Fibroblast of villous mesenchyme (primary cell): Measurements from ENCODE around the gene NFE2L1. TPM values are rescaled to one million over a fixed set of nuclear protein-coding genes. Genes with fewer than 3 reads are reported as not detected.
A peak's percentile ranks its signal among the peaks of the same experiment; 100 is the strongest.
"Not testable (repeated sequence)": the region's sequence is repeated elsewhere in the genome, so short reads cannot be mapped to it uniquely, and the experiment has no call there.

Experiments used
- DNase-seq: peaks from one replicate; pipeline ENCODE4 v3.0.0-alpha.2; 2010; ENCODE audit warnings: low read depth
- H3K4me3 ChIP-seq: 2 replicates; pipeline ENCODE4 v1.5.1; 2011; ENCODE audit warnings: low read depth, mild to moderate bottlenecking, low read length
- CTCF ChIP-seq: IDR thresholded peaks from 2 replicates; pipeline ENCODE4 v1.5.1; 2012; ENCODE audit warnings: low read depth, mild to moderate bottlenecking, low read length; ENCODE audit not compliant: insufficient read depth
- total RNA-seq: library from RNA; depleted of rRNA; stranded (reverse); fragments of >200 nt; gene quantifications from 2 replicates; pipeline ENCODE4 v1.2.3, GENCODE V29; 2012

NFE2L1 gene
- total RNA-seq, 1 donor = 110 TPM

GRCh38 chr17:48027322-48027981, 20.7 kb upstream of the NFE2L1 start:
- no peak for DNase-seq
- H3K4me3 ChIP-seq = no peak overlapping the region
- no peak for TF ChIP-seq CTCF

- no peak overlapping the region for H3K4me3 ChIP-seq
- DNase-seq = no peak
- no peak for TF ChIP-seq CTCF
These were observed 19.4 kb upstream of the NFE2L1 start for GRCh38 chr17:48028736-48029135.

DNA sequence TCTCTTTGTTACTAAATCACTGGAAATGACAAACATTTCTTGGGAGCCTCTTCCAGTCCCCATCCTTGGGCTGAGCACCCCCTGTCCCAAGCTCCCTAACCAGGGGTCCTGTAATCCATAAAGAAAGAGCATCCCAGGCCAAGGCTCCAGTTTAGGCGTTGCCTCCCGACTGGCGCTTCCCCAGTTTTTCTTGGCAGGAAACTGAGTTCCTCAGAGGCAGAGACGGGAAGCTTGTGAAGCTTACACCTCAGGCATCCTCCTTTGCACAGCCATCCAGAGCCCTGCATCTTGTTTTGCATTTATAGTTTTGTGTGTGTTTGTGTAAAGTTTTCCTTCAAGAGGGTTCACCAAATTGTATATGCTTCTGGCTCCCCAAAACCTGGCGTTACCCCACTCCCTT, 17.6 kb upstream of the NFE2L1 start:
- TF ChIP-seq CTCF = no peak
- no peak overlapping the region for H3K4me3 ChIP-seq
- no peak for DNase-seq

DNA sequence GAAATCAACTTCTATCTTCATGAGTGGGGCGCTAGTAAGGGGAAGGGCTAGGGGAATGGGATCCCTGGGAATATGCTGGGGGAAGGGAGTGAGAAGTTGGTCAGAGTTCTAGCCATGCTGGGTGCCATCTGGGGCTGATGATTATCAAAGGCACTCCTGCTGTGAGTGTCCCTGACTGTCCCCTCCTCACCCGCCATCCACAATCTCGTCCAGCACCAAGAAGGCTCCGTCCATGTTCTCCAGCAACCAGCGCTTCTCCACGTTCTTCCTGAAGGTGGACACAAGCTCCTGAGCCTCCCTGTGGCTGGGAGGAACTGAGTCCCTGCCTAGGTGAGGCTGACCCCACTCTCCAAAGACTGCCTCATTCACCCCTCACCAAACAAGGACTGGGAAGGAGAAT, 16.2 kb upstream of the NFE2L1 start:
- H3K4me3 ChIP-seq = no peak overlapping the region
- no peak for TF ChIP-seq CTCF
- DNase-seq = no peak

GRCh38 chr17:48034734-48035133, 13.4 kb upstream of the NFE2L1 start:
- DNase-seq = not testable (repeated sequence)

GRCh38 chr17:48036693-48037035, 11.5 kb upstream of the NFE2L1 start:
- DNase-seq = no peak
- H3K4me3 ChIP-seq = peak overlapping the region; percentile 80
- no peak for TF ChIP-seq CTCF

More at GRCh38 chr17:48034734-48035133, 13.4 kb upstream of the NFE2L1 start:
- H3K4me3 ChIP-seq = not testable (repeated sequence)

GRCh38 chr17:48037036-48037837, 10.9 kb upstream of the NFE2L1 start, which contains the start of gene COPZ2:
COPZ2 (minus strand) TSS chr17:48037797; CDS start chr17:48037777, 20 bp downstream.
- peak within 1 kb of the TSS; percentile 80 for H3K4me3 ChIP-seq
- TF ChIP-seq CTCF = peak; percentile 70
- DNase-seq = peak; percentile 64
